ENCODE data around the gene EXOC2.

GRCh38 chr6:674406-674805 is 18.5 kb downstream of the EXOC2 start:
- TF ChIP-seq CTCF (IDR thresholded peaks at IDR 0.05; ENCODE audit: borderline replicate concordance, extremely low read depth, low read length, poor library complexity, severe bottlenecking), result no peak
- no peak for TF ChIP-seq EZH2 (IDR thresholded peaks at IDR 0.05; ENCODE audit: borderline replicate concordance, low read depth, low read length, severe bottlenecking)
